ENCODE results near the gene PLLP. TPM values are rescaled to one million over a fixed set of nuclear protein-coding genes. Genes with fewer than 3 reads are reported as not detected.

PLLP gene
- total RNA-seq, 4 donors from 2014 or later = 15.5 to 38.5 (median 31.5) TPM

DNA sequence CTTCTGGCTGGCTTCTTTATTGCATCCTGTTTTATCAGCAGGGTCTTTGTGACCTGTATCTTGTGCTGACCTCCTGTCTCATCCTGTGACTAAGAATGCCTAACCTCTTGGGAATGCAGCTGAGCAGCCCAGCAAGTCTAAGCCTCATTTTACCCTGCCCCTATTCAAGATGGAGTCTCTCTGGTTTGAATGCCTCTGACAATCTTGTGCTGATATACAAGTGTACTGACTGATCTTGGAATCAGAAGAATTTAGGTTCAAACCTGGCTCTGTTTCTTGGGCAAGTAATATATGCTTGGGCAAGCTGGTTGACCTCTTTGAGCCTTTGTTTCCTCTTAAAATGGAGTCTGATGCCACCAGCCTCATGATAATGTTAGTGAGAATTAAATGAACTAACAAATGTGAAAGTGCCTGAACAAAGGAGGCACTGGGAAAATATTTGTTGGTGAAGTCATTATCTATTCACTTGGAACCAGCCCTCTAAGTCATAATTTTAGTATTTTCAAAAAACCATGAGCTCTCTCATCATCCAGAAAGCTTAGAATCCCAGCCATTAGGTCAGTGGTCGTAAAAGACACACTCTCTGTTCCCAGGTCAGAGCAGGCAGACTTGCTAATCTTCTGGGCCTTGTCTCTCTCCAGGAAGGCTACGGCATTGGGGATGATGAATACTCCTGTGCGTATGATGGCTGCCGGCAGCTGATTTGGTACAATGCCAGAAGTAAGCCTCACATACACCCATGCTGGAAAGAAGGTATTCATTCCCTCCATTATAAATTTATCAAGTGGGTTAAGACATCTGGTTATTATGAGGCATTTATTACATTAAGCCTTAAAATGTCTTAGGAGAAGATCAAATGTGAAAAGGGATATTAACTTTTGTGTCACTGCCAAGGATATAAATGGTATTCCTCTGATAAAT is 57.5 kb downstream of the PLLP start:
- no peak for DNase-seq
- Histone ChIP-seq H3K27me3 (no peaks in the 10 kb centered on the region), H3K36me3 (peaks cover 7 to 100% (median 50%) of the 10 kb centered on the region in 3 donors), H3K27ac (no peak overlapping the region), H3K9me3 (no peaks in the 10 kb centered on the region), H3K4me1 (peaks cover 0 to 5% (median 0%) of the 10 kb centered on the region in 3 donors), H3K4me3 (no peak overlapping the region)
- intact Hi-C loops (cut with DNase I) = no loop called here
- 81 to 95% methylated on average over 2 to 3 of the region's 4 CpGs for WGBS, 2 donors
- TF ChIP-seq CTCF (IDR thresholded peaks at IDR 0.05) (no peak), POLR2A (IDR thresholded peaks at IDR 0.05) (no peak)

- no peaks in the 10 kb centered on the region for H3K27me3 ChIP-seq
- 93 to 100% methylated on average over 4 to 7 of the region's 7 CpGs for WGBS, 2 donors
Measured at GRCh38 chr16:57225978-57226377, 58.5 kb downstream of the PLLP start.

DNA sequence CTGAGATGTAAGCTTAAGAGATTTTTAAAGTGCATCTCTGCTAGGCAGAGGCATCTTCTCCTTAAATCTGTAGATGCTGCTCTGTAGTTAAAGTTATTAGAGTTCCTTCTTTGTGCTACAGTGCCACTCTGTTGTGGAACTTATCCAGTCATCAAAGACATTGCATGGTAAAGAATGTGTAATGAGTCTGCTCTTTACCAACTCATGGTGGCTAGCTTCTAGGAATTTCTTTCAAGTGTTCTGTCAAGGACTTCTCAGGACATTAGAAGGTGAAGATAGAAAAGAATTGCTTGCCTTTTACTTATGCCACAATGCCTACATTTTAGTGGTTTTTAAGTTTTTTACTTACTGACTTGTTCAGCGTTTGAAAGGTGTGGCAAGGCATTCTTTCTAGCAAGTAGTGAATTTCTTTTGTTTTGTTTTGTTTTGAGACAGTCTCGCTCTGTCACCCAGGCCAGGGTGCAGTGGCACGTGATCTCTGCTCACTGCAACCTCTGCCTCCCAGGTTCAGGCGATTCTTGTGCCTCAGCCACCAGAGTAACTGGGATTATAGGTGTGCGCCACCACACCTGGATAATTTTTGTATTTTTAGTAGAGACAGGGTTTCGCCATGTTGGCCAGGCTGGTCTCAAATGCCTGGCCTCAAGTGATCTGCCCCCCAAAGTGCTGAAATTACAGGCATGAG is 59.7 kb downstream of the PLLP start:
- TF ChIP-seq POLR2A (IDR thresholded peaks at IDR 0.05) = no peak
- H3K9me3 ChIP-seq = no peaks in the 10 kb centered on the region
- peaks cover 7 to 100% (median 43%) of the 10 kb centered on the region in 3 donors for H3K36me3 ChIP-seq
- H3K4me3 ChIP-seq = no peak overlapping the region
- H3K27ac ChIP-seq = no peak overlapping the region
- no peak for DNase-seq
- no peaks in the 10 kb centered on the region for H3K27me3 ChIP-seq
- 74 to 96% methylated on average over 4 to 5 of the region's 6 CpGs for WGBS, 2 donors
- intact Hi-C loops (cut with DNase I) = no loop called here
- no peaks in the 10 kb centered on the region for H3K4me1 ChIP-seq

More at GRCh38 chr16:57225978-57226377, 58.5 kb downstream of the PLLP start:
- no peak overlapping the region for H3K27ac ChIP-seq
- no peaks in the 10 kb centered on the region for H3K9me3 ChIP-seq
- peaks cover 7 to 100% (median 48%) of the 10 kb centered on the region in 3 donors for H3K36me3 ChIP-seq
- no peak for DNase-seq
- H3K4me1 ChIP-seq = no peaks in the 10 kb centered on the region
- TF ChIP-seq CTCF (IDR thresholded peaks at IDR 0.05) = no peak
- TF ChIP-seq POLR2A (IDR thresholded peaks at IDR 0.05) = no peak
- intact Hi-C loops (cut with DNase I) = no loop called here
- no peak overlapping the region for H3K4me3 ChIP-seq

- intact Hi-C loops (cut with DNase I) = no loop called here
- 92 to 96% methylated on average over 1 of the region's 1 CpG for WGBS, 2 donors
Measured at GRCh38 chr16:57223057-57223456, 61.4 kb downstream of the PLLP start.

GRCh38 chr16:57216968-57217367 is 67.5 kb downstream of the PLLP start:
- no peak for DNase-seq
- H3K36me3 ChIP-seq = peaks cover 10 to 97% (median 54%) of the 10 kb centered on the region in 3 donors
- H3K27me3 ChIP-seq = no peaks in the 10 kb centered on the region
- intact Hi-C loops (cut with DNase I) = no loop called here
- no peak overlapping the region for H3K4me3 ChIP-seq
- TF ChIP-seq CTCF (IDR thresholded peaks at IDR 0.05) = no peak
- TF ChIP-seq POLR2A (IDR thresholded peaks at IDR 0.05) = no peak
- H3K9me3 ChIP-seq = peaks cover 0 to 23% (median 0%) of the 10 kb centered on the region in 3 donors
- H3K4me1 ChIP-seq = peaks cover 4 to 19% (median 8%) of the 10 kb centered on the region in 3 donors
- H3K27ac ChIP-seq = no peak overlapping the region
- WGBS, 2 donors = 93 to 97% methylated on average over 2 of the region's 2 CpGs

More at GRCh38 chr16:57223057-57223456, 61.4 kb downstream of the PLLP start:
- peaks cover 0 to 4% (median 0%) of the 10 kb centered on the region in 3 donors for H3K9me3 ChIP-seq
- H3K27ac ChIP-seq = no peak overlapping the region
- no peaks in the 10 kb centered on the region for H3K4me1 ChIP-seq
- no peak for DNase-seq
- no peak overlapping the region for H3K4me3 ChIP-seq
- TF ChIP-seq POLR2A (IDR thresholded peaks at IDR 0.05) (no peak), CTCF (IDR thresholded peaks at IDR 0.05) (no peak)
- H3K27me3 ChIP-seq = no peaks in the 10 kb centered on the region
- peaks cover 7 to 98% (median 38%) of the 10 kb centered on the region in 3 donors for H3K36me3 ChIP-seq

Measured in esophagus squamous epithelium (tissue), 5 donors.